Activated T-cell treated with anti-CD3 and anti-CD28 coated beads, Interleukin-2, amount 50 U/mL, for 48 hours (primary cell): ENCODE data around the gene TPRA1.
"Not testable (repeated sequence)": the region's sequence is repeated elsewhere in the genome, so short reads cannot be mapped to it uniquely, and the experiment has no call there.

Source experiments
- DNase-seq, 2 experiments: peaks; one replicate each; pipeline ENCODE4 v3.0.0-alpha.2; 2020

The TPRA1 gene

GRCh38 chr3:127615631-127616305 is 25.2 kb upstream of the TPRA1 start:
- no peak for DNase-seq

GRCh38 chr3:127614928-127615589 is 24.5 kb upstream of the TPRA1 start:
- DNase-seq: no peak

GRCh38 chr3:127613406-127613805 is 22.9 kb upstream of the TPRA1 start:
- no peak for DNase-seq

- no peak for DNase-seq
Measured at GRCh38 chr3:127612966-127613365, 22.4 kb upstream of the TPRA1 start.

DNA sequence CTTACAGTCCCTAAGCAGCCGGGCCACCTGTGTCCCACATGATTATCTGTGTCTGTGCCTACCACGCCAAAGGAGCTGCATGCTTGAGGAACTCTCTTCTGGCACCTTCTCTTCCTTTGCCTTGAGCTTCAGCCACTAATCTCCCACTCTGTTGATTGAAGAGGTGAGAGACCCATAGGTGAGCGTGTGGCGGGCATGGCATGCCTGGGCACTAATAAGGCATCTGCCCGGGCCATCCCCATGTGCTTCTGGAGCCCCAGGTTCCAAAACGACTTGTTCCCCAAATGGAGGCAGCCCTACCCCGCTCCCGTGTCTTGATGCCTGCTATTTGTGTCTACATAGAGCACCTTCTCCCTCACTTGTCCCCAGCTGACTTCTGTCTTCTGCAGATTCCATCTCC is 20.7 kb upstream of the TPRA1 start:
- DNase-seq: no peak

GRCh38 chr3:127610105-127610504 is 19.6 kb upstream of the TPRA1 start:
- no peak for DNase-seq

GRCh38 chr3:127608362-127608718 is 17.8 kb upstream of the TPRA1 start:
- no peak for DNase-seq

DNA sequence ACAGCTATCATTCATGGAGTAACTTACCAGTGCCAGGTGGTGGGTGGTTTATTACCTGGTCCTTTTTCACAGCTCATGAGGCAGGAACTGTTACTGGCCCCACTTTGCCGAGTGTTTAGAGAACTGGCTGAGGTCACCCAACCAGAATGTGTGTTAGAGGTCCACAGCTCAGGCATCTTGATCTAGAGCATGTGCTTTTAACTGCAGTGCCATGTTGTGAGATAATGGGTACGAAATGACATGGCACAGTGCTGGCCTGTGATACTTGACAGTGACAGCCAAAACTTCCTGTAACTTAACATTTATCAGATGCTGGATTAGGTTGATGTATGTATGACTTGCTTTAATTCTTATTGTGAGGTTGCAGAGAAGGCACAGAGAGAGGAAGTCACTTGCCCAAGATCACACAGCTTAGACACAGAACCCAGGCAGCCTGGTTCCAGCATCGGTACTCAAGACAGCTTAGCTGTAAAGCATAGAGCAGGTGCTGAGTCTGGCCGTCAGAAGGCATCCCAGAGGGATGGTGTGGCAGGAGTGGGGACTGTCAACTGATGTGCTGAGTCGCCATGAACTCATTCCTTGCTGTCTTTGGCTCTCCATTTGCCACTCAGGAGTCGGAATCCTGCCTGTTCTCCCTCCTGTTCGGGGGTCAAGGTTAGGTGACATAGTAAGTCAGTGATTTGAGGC is 17.3 kb upstream of the TPRA1 start:
- DNase-seq: no peak

- DNase-seq: no peak
Measured at GRCh38 chr3:127606981-127607595, 16.6 kb upstream of the TPRA1 start.

- DNase-seq: no peak
Measured at GRCh38 chr3:127606086-127606805, 15.7 kb upstream of the TPRA1 start.

- DNase-seq: not testable (repeated sequence)
Measured at GRCh38 chr3:127605547-127605946, 15.0 kb upstream of the TPRA1 start.

GRCh38 chr3:127604546-127605165 is 14.1 kb upstream of the TPRA1 start:
- no peak for DNase-seq

DNA sequence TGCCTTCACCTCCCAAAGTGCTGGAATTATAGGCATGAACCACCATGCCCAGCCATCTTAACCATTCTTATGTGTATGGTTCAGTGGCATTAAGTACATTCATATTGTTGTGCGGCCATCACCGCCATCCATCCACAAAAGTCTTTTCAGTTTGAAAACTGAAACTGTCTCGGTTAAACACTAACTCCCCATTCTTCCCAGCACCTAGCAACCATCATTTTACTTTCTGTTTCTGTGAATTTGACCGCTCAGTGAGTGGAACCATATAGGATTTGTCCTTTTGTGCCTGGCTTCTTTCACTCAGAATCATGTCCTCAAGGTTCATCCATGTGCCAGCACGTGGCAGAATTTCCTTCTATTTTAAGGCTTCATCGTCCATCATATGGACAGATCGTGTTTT is 13.5 kb upstream of the TPRA1 start:
- no peak for DNase-seq

DNA sequence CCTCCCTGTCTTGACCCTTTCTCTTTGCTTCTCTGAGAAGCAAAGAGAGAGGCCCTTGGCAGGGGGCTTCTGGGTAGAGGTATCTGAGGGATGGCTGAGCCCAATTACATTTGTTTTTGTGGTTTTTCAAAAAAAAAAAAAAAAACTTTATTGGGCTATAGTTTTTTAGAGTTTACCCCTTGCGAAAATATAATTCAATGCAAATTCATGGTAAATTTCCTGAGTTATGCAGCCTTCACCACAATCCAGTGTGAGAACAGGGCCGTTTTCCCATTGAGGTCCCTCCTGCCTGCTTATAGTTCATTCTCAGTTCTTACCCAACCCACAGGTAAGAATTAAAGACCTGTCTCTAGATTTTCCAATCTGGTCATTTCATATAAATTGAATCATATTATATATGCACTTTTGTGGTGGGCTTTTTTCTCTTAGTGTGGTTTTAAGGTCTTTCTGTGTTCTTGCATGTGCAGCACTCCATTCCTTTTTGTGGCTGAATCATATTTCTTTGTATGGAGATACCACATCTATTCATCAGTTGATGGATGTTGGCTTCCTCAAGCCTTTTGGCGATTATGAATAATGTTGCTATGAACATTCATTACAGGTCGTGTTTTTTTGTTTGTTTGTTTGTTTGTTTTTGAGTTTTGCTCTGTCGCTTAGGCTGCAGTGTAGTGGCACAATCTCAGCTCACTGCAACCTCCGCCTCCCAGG is 10.4 kb upstream of the TPRA1 start:
- no peak for DNase-seq

GRCh38 chr3:127598841-127599570 is 8.5 kb upstream of the TPRA1 start:
- no peak for DNase-seq

GRCh38 chr3:127597020-127597771 is 6.7 kb upstream of the TPRA1 start:
- DNase-seq: no peak

- DNase-seq: no peak
Measured at GRCh38 chr3:127595303-127595702, 4.8 kb upstream of the TPRA1 start.

- DNase-seq: no peak
Measured at GRCh38 chr3:127593178-127593577, 2.6 kb upstream of the TPRA1 start.

GRCh38 chr3:127590282-127590592 is 296 bp downstream of the TPRA1 start:
- peak; percentile 59 to 67 for DNase-seq

DNA sequence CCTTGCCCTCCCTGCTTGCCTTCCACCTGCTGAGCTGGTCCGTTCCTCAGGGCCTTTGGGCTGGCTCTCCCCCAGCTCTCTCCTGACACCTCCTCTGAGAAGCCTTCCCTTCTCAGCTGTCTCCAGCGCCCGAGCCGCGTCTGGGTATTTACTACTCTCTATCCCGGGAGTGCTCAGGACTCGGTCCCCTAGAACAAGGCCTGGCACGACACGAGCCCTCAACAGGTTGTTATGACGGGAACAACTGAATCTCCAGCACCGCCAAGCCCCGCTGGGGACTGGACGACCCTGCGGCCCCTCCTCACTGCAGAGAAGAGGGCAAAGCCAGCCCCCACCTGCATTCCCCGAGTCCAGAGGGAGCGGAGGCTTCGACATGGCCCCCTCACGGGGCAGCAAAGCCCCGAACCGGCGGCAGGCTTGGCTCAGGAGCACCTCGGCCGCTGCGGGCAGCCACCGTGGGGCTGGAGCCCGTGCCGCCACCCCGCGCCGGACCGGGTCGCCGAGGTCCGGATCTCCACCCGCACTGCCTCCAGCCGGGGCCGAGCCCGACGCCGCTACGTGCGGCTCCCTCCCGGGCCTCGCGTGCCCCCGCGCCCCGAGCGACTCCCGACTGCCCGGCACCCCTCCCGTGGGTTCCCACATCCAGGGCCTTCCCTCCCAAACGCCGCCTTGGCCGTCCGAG is 792 bp downstream of the TPRA1 start:
- DNase-seq: peak; percentile 47 to 50
